GM12878 (cell line): ENCODE data around the gene MALRD1. TPM values are rescaled to one million over a fixed set of nuclear protein-coding genes. Genes with fewer than 3 reads are reported as not detected.
"Not testable (repeated sequence)": the region's sequence is repeated elsewhere in the genome, so short reads cannot be mapped to it uniquely, and the experiment has no call there.

Experiments
- ATAC-seq: fragments of 200-7000 bp; cut with Tn5 transposase; 3 replicates; pipeline ENCODE4 v1.9.1; 2020; ENCODE audit warnings: mild to moderate bottlenecking, moderate library complexity
- BruUV-seq: library from RNA; stranded (reverse); fragments of 400-500 nt; replicated peaks from 2 replicates; lab custom pipeline; 2021; lab: Mats Ljungman, UMichigan
- CTCF ChIA-PET: fragments of 300-600 bp; sonication (Branson Sonifier 250); formaldehyde crosslinking; extraction: SDS; loops from one replicate; lab custom pipeline; 2021; ENCODE audit warnings: inconsistent platforms; lab: Yijun Ruan, JAX
- POLR2A ChIA-PET: fragments of 350-600 bp; formaldehyde crosslinking; extraction: SDS; loops from one replicate; lab custom pipeline; 2021; ENCODE audit warnings: inconsistent platforms; lab: Charles Lee
- RAD21 ChIA-PET: fragments of 300-600 bp; sonication (Branson Sonifier 250); formaldehyde crosslinking; loops from one replicate; lab custom pipeline; 2023; ENCODE audit warnings: antibody characterized with exemption; ENCODE audit not compliant: unreplicated experiment; lab: Charles Lee
- SMC1A ChIA-PET: fragments of 300-600 bp; sonication (Branson Sonifier 250); formaldehyde crosslinking; loops from one replicate; lab custom pipeline; 2023; ENCODE audit not compliant: unreplicated experiment, uncharacterized antibody; lab: Charles Lee
- DNase-seq: peaks from one replicate; pipeline ENCODE4 v3.0.0-alpha.2; 2011; ENCODE audit warnings: low read depth, low spot score
- FAIRE-seq: peaks from 3 replicates; lab custom pipeline; 2011; peaks lifted over from hg19 to GRCh38; lab: Jason Lieb, UNC
- H2AFZ ChIP-seq: 2 replicates; pipeline ENCODE4 v1.6.0; 2011; ENCODE audit warnings: low read depth, low read length, control low read depth; ENCODE audit not compliant: control insufficient read depth
- H3K27ac ChIP-seq: 2 replicates; pipeline ENCODE4 v1.5.1; 2011; ENCODE audit warnings: control low read depth; ENCODE audit not compliant: control insufficient read depth, insufficient read depth
- H3K27me3 ChIP-seq, 2 experiments: replicated peaks in 1 of 2; 2 replicates each; pipeline versions ENCODE4 v1.6.0 to v1.6.1; 2011; ENCODE audit warnings: low read length in 1 of 2; ENCODE audit not compliant: control insufficient read depth in 2 of 2, insufficient read depth in 2 of 2
- H3K36me3 ChIP-seq, 2 experiments: 2 replicates each; pipeline ENCODE4 v1.5.1; 2011; ENCODE audit warnings: low read length in 1 of 2; ENCODE audit not compliant: control insufficient read depth in 2 of 2, insufficient read depth in 2 of 2
- H3K4me1 ChIP-seq: 2 replicates; pipeline ENCODE4 v1.6.1; 2011; ENCODE audit warnings: mild to moderate bottlenecking, low read length, moderate library complexity, mixed read lengths; ENCODE audit not compliant: control insufficient read depth, insufficient read depth
- H3K4me2 ChIP-seq: 2 replicates; pipeline ENCODE4 v1.6.0; 2011; ENCODE audit warnings: control low read depth; ENCODE audit not compliant: control insufficient read depth, insufficient read depth
- H3K4me3 ChIP-seq: fragments of 200-600 bp; sonication (generic); 2 replicates; pipeline ENCODE4 v1.5.1; 2016
- H3K79me2 ChIP-seq: 2 replicates; pipeline ENCODE4 v1.6.0; 2011; ENCODE audit warnings: low read length; ENCODE audit not compliant: control insufficient read depth, insufficient read depth
- H3K9ac ChIP-seq: 2 replicates; pipeline ENCODE4 v1.8.0; 2011; ENCODE audit warnings: low read length, control low read depth, mixed read lengths; ENCODE audit not compliant: control insufficient read depth, insufficient read depth
- H3K9me3 ChIP-seq: replicated peaks from 3 replicates; pipeline ENCODE4 v1.5.1; 2011; ENCODE audit warnings: mild to moderate bottlenecking, low read length; ENCODE audit not compliant: control insufficient read depth, insufficient read depth
- H4K20me1 ChIP-seq: 2 replicates; pipeline ENCODE4 v1.6.0; 2011; ENCODE audit not compliant: control insufficient read depth, insufficient read depth
- ATF2 ChIP-seq: IDR thresholded peaks from 2 replicates; pipeline ENCODE4 v1.6.1; 2012; ENCODE audit warnings: low read length, inconsistent platforms
- ATF3 ChIP-seq: IDR thresholded peaks from 2 replicates; pipeline ENCODE4 v1.6.1; 2011; ENCODE audit warnings: low read depth, mild to moderate bottlenecking, low read length, moderate library complexity, borderline replicate concordance; ENCODE audit errors: extremely low read depth
- ATF7 ChIP-seq: fragments of 450-650 bp; IDR thresholded peaks from 2 replicates; pipeline ENCODE4 v1.6.1; 2016; ENCODE audit warnings: low read depth, mild to moderate bottlenecking
- ESRRA ChIP-seq: IDR thresholded peaks from 2 replicates; pipeline ENCODE4 v1.6.1; 2012; ENCODE audit warnings: mild to moderate bottlenecking, low read length, improper control_type of control experiment
- IRF4 ChIP-seq: IDR thresholded peaks from 2 replicates; pipeline ENCODE4 v1.6.1; 2011; ENCODE audit warnings: low read depth, low read length
- MXI1 ChIP-seq: fragments of 150-350 bp; IDR thresholded peaks from 2 replicates; pipeline ENCODE4 v1.6.1; 2011; ENCODE audit warnings: low read depth, mild to moderate bottlenecking, inconsistent platforms, low read length, improper control_type of control experiment
- NR2F1 ChIP-seq: fragments of 450-650 bp; conservative IDR thresholded peaks from 2 replicates; pipeline ENCODE4 v1.6.1; 2017; ENCODE audit warnings: mild to moderate bottlenecking
- POLR2AphosphoS2 ChIP-seq: IDR thresholded peaks from 2 replicates; pipeline ENCODE4 v1.6.1; 2011; ENCODE audit warnings: low read depth, mild to moderate bottlenecking, low read length, improper control_type of control experiment, moderate library complexity
- RUNX3 ChIP-seq: IDR thresholded peaks from 2 replicates; pipeline ENCODE4 v1.6.1; 2012; ENCODE audit warnings: low read length, inconsistent platforms
- WGBS: methylation state at CpG from one replicate; pipeline ENCODE4 v1.1.6; 2016; ENCODE audit warnings: low lambda C conversion rate; ENCODE audit not compliant: insufficient replicate concordance, insufficient coverage; ENCODE audit errors: missing lambda C conversion rate; 5-methylcytosine and 5-hydroxymethylcytosine counted together
- in situ Hi-C: fragments of 300-500 bp; cut with MboI; formaldehyde crosslinking; loops from 9 replicates; pipeline ENCODE4 v1.14.3; 2018; ENCODE audit warnings: mixed read lengths
- intact Hi-C: fragments of 100-400 bp; cut with micrococcal nuclease; formaldehyde crosslinking; loops from one replicate; pipeline ENCODE4 v1.14.2; 2022; ENCODE audit not compliant: unreplicated experiment
- polyA plus RNA-seq, 11 experiments: library from polyadenylated mRNA; depleted of rRNA in 4 of 11; unstranded in 6 of 11; stranded (reverse) in 5 of 11; fragments of >200 nt; fragmentation: Nextera tagmentation in 4 of 11; fragmentation: Illumina TruSeq in 1 of 11; extraction: Ambion mirVana in 4 of 11; extraction: Trizol in 1 of 11; gene quantifications; 1 replicate in 1 of 11; 2 replicates in 10 of 11; pipeline versions ENCODE4 v1.2.1 to v1.2.3, GENCODE V29; 2011 to 2016; ENCODE audit warnings: inconsistent platforms in 2 of 11, missing spikeins in 2 of 11, low read depth in 1 of 11
- total RNA-seq, 4 experiments: library from RNA; depleted of rRNA in 3 of 4; stranded (reverse); fragments of >200 nt in 3 of 4; fragmentation: Illumina TruSeq in 1 of 4; extraction: Trizol in 1 of 4; gene quantifications; 2 replicates each; pipeline versions ENCODE4 v1.2.1 to v1.2.3, GENCODE V29; 2013 to 2021

The MALRD1 gene
- total and polyA plus RNA-seq, 10 of the 15 experiments (the other 5 are each of a cell fraction or from before 2014, with no cell fraction given), result 0.12 to 6.6 (median 0.26) TPM; not detected in 2

- TF ChIP-seq ATF2, result no peak
These were observed 719.3 kb downstream of the MALRD1 start (continued) for GRCh38 chr10:19767876-19768275.

- H3K9me3 ChIP-seq, BruUV-seq, H3K79me2 ChIP-seq, DNase-seq, H2AFZ ChIP-seq, H3K9ac ChIP-seq, H3K4me2 ChIP-seq, H3K4me3 ChIP-seq, CTCF ChIA-PET, in situ Hi-C loops, H3K27ac ChIP-seq, FAIRE-seq, RAD21 ChIA-PET, H3K36me3 ChIP-seq, H4K20me1 ChIP-seq, SMC1A ChIA-PET, ATAC-seq, intact Hi-C loops, POLR2A ChIA-PET, H3K4me1 ChIP-seq, H3K27me3 ChIP-seq: not testable (repeated sequence)
- WGBS, result 27% methylated on average over 3 of the region's 3 CpGs
These were observed 721.2 kb downstream of the MALRD1 start for GRCh38 chr10:19769826-19770225.

- Histone ChIP-seq H3K27me3 (no peaks in the 10 kb centered on the region), H3K27ac (no peak overlapping the region), H3K9ac (no peak overlapping the region), H4K20me1 (no peaks in the 10 kb centered on the region), H3K4me1 (no peaks in the 10 kb centered on the region), H2AFZ (no peak overlapping the region), H3K79me2 (no peaks in the 10 kb centered on the region), H3K36me3 (no peaks in the 10 kb centered on the region), H3K4me2 (no peak overlapping the region), H3K4me3 (no peak overlapping the region), H3K9me3 (no peaks in the 10 kb centered on the region)
- SMC1A ChIA-PET, result no interaction called here
- intact Hi-C loops (no loop called here), in situ Hi-C loops (no loop called here)
- RAD21 ChIA-PET, result no interaction called here
- POLR2A ChIA-PET, result no interaction called here
- FAIRE-seq, result no peak
- TF ChIP-seq ATF7 (no peak), ATF3 (no peak), RUNX3 (no peak), NR2F1 (no peak), POLR2AphosphoS2 (no peak), ESRRA (no peak), IRF4 (no peak), MXI1 (no peak)
- DNase-seq, result no peak
- CTCF ChIA-PET, result no interaction called here
- 19% methylated on average over 2 of the region's 2 CpGs for WGBS
- ATAC-seq, result no peak
- no TSS peak for BruUV-seq
These were observed 724.4 kb downstream of the MALRD1 start for GRCh38 chr10:19772972-19773371.
